RWPE1 (cell line): ENCODE data around the gene ATG101.

Experiments used
- CTCF ChIA-PET: fragments of 350-600 bp; sonication (Branson Sonifier 250); formaldehyde crosslinking; extraction: SDS; loops from one replicate; lab custom pipeline; 2021; lab: Yijun Ruan, JAX
- POLR2A ChIA-PET: fragments of 400-600 bp; formaldehyde crosslinking; extraction: SDS; loops from one replicate; lab custom pipeline; 2020; ENCODE audit warnings: antibody characterized with exemption; ENCODE audit not compliant: low non-redundant PET; lab: Yijun Ruan, JAX
- DNase-seq: peaks from one replicate; pipeline ENCODE4 v3.0.0; 2012; ENCODE audit warnings: low spot score
- H3K27ac ChIP-seq: fragments of 450-650 bp; 2 replicates; pipeline ENCODE4 v1.5.1; 2017
- TF ChIP-seq, protein P1 (sequence below): fragments of 450-650 bp; conservative IDR thresholded peaks from 2 replicates; pipeline ENCODE4 v1.5.1; 2017; ENCODE audit warnings: low read depth, mild to moderate bottlenecking

Gene ATG101

DNA sequence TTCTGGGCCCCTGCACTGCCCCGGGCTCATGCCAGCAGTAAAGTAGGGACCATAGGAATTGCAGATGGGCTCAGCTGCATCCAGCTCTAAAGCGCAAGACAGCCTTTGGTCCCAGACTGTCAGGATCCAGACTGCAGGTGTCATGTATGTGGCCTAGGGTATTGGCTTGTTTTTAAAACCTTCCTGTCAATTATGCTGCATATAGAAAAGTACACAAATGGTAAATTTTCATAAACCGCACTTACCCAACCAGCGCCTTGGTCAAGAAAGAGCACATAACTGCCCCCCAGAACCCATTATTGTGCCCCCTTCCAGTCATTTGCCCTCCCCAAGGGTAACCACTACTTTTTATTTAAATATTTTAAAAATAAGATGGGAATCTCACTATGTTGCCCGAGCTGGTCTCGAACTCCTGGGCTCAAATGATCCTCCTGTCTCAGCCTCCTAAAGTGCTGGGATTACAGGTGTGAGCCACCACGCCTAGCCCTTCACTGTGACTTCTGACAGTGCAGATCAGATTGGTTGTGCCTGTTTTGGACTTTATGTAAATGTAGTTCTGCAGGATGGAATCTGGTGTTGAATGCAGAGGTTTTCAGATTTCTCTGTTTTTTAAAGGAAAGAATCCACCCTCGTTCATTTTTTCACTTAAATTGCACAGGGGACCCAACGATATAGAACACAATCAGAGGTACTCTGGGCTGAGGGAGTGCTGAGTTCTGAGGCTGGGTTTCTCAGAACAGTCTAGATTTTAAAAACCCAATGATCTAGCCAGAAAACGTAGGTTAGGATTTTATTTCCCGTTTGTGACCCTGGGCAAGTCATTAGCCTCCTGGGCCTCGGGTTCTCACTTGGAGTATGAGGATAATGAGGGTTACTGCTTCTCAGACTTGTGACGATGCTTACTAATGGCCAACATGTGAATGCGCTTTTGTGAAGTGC lies 11.9 kb upstream of the ATG101 start:
- POLR2A ChIA-PET = no interaction called here
- DNase-seq = no peak
- TF ChIP-seq, protein P1, sequence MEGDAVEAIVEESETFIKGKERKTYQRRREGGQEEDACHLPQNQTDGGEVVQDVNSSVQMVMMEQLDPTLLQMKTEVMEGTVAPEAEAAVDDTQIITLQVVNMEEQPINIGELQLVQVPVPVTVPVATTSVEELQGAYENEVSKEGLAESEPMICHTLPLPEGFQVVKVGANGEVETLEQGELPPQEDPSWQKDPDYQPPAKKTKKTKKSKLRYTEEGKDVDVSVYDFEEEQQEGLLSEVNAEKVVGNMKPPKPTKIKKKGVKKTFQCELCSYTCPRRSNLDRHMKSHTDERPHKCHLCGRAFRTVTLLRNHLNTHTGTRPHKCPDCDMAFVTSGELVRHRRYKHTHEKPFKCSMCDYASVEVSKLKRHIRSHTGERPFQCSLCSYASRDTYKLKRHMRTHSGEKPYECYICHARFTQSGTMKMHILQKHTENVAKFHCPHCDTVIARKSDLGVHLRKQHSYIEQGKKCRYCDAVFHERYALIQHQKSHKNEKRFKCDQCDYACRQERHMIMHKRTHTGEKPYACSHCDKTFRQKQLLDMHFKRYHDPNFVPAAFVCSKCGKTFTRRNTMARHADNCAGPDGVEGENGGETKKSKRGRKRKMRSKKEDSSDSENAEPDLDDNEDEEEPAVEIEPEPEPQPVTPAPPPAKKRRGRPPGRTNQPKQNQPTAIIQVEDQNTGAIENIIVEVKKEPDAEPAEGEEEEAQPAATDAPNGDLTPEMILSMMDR = no peak
- H3K27ac ChIP-seq = no peak overlapping the region
- CTCF ChIA-PET = interaction anchor here (0.6 to 1.9 kb wide), 2 partner anchors 23 to 33 kb away, joined by 3 to 7 read pairs; no protein-coding TSS in a partner anchor

DNA sequence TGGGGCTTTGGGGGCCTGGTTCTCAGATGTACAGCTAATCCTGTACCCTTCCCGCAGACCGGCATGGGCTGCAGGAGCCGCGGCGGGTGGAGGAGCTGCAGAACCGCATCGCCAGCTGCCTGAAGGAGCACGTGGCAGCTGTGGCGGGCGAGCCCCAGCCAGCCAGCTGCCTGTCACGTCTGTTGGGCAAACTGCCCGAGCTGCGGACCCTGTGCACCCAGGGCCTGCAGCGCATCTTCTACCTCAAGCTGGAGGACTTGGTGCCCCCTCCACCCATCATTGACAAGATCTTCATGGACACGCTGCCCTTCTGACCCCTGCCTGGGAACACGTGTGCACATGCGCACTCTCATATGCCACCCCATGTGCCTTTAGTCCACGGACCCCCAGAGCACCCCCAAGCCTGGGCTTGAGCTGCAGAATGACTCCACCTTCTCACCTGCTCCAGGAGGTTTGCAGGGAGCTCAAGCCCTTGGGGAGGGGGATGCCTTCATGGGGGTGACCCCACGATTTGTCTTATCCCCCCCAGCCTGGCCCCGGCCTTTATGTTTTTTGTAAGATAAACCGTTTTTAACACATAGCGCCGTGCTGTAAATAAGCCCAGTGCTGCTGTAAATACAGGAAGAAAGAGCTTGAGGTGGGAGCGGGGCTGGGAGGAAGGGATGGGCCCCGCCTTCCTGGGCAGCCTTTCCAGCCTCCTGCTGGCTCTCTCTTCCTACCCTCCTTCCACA lies 11.0 kb upstream of the ATG101 start:
- TF ChIP-seq, protein P1 = no peak
- POLR2A ChIA-PET = no interaction called here
- no peak for DNase-seq
- CTCF ChIA-PET = interaction anchor here (1.0 kb wide), 1 partner anchor 35 kb away, joined by 3 read pairs; no protein-coding TSS in a partner anchor
- H3K27ac ChIP-seq = no peak overlapping the region

DNA sequence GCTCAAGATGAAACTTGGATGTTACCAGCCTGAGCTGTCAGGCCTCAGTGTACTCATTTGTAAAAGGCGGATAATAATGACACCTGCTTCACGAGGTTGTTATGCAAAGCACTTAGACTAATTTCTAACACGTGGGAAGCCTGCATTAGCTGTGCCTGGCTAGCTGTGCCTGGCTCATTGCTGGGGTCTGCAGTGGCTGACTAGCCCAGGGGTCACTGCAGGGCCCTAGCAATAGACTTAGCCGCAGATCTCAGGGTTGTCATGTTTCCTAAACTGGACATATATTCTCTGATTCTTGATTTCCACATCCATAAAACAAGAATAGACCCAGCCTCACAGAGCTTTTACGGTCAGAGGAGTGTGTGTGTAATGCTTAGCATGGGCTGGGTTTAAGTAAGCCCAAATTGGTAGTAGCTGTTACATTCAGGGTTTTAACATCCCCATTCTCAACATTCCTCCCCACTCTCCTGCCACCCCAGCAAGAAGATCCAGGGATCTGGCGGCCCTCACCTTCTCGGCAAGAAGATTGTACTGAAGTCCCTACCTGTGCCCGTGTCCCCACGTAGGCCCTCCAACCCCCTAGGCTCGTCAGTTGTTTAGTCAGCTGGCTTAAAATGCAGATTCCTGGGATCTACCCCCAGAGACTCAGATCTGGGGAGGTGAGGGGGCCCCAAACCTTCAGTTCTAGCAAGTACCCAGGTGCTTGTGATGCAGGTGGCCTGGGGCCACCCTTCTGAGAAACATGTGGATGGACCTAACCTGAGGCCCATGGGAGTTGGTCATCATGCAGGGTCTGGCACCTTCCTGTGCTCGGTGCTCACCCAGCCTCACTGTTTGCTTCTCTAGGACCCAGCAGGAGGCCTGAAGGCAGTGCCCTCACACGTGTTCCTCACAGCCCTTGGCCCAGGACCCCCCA lies 9.9 kb upstream of the ATG101 start:
- H3K27ac ChIP-seq = no peak overlapping the region
- no peak for DNase-seq
- TF ChIP-seq, protein P1 = no peak
- POLR2A ChIA-PET = no interaction called here
- CTCF ChIA-PET = interaction anchor here (0.6 kb wide), 1 partner anchor 13 kb away, joined by 3 read pairs; no protein-coding TSS in a partner anchor

DNA sequence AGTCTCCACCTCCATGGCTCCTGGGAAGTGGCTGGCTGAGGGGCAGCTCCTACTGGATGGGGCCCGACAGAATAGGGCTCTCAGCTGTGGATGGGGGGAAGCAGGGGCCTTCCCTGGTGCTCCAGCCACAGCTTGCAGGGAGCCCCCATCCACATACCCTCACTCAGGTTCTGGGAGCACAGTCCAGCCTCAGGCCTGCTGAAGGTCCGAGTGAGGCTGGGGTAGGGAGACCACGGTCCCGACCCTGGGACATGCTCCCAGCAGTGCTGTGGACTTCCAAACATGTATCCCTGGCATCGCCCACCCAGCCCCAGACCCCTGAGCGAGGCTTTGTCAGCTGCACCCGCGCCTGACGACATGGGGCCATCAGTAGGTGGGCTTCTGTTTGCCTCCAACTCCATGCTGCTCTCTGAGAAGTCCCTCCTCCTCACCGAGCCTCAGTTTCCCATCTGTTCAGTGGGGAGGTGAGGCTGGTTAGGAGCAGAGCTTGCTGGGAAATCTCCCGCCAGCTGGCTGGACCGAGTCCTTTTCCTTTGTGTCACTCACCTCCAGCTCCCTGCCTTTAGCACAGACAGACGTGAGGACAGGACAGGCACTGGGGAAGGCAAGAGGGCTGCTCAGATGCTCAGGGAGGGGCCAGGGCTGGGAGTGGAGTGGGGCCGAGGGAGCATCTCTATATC lies 9.1 kb upstream of the ATG101 start:
- POLR2A ChIA-PET = no interaction called here
- no peak overlapping the region for H3K27ac ChIP-seq
- TF ChIP-seq, protein P1 = no peak
- CTCF ChIA-PET = interaction anchor here (0.7 kb wide), 1 partner anchor 35 kb away, joined by 4 read pairs; no protein-coding TSS in a partner anchor
- no peak for DNase-seq

DNA sequence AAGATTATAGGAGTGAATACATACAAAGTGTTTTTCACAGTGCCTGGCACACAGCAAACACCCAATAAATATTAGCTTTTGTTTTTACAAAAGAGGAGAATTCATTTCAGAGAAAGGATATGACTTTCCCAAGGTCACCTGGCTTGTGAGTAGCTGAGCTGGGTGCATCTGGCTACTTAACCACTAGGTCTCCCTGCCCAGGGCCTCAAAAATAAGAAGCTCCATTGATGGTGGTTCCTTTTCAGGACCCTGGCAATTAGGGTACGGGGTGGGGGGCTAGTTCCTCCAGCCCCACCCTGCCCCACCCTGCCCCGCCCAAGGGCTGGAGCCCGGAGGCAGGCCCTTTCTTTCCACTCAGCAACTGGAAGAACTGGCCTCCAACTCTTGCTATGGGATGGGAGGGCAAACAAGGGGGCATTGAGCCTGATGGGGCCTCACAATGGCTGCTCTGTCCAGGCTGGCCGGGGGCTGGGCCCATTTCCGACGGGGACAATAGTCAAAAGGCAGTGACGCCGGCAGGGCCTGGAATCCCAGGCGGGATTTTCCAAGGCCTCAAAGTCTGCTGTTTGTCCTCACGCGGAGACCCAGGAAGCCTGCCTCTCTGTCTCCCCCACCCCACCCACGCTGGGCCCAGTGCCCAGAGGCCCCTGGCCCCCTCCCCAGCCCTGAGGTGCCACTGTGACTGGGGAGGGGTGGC lies 8.2 kb upstream of the ATG101 start:
- POLR2A ChIA-PET = no interaction called here
- no peak for DNase-seq
- no peak overlapping the region for H3K27ac ChIP-seq
- TF ChIP-seq, protein P1 = no peak
- CTCF ChIA-PET = interaction anchor here (0.5 to 1.5 kb wide), 2 partner anchors 28 to 36 kb away, joined by 5 to 8 read pairs; no protein-coding TSS in a partner anchor
